IMR-90 (cell line): ENCODE measurements around the gene ESAM.

Source experiments
- CEBPB ChIP-seq: IDR thresholded peaks from 2 replicates; pipeline ENCODE4 v1.6.1; 2012; ENCODE audit warnings: low read depth, low read length, improper control_type of control experiment
- FOS ChIP-seq: fragments of 150-350 bp; IDR thresholded peaks from 2 replicates; pipeline ENCODE4 v1.6.1; 2016; ENCODE audit warnings: low read depth, low read length
- MAZ ChIP-seq: IDR thresholded peaks from 2 replicates; pipeline ENCODE4 v1.6.1; 2012; ENCODE audit warnings: low read depth, mild to moderate bottlenecking, low read length, improper control_type of control experiment, moderate library complexity, borderline replicate concordance
- NFE2L2 ChIP-seq: fragments of 150-350 bp; IDR thresholded peaks from 2 replicates; pipeline ENCODE4 v1.6.1; 2016; ENCODE audit warnings: low read depth, mild to moderate bottlenecking, low read length
- POLR2A ChIP-seq: IDR thresholded peaks from 2 replicates; pipeline ENCODE4 v1.6.1; 2012; ENCODE audit warnings: mild to moderate bottlenecking, low read depth, low read length
- RCOR1 ChIP-seq: IDR thresholded peaks from 2 replicates; pipeline ENCODE4 v1.6.1; 2012; ENCODE audit warnings: mild to moderate bottlenecking, low read length, improper control_type of control experiment; ENCODE audit not compliant: insufficient replicate concordance
- TF ChIP-seq, protein P1 (sequence below): conservative IDR thresholded peaks from 2 replicates; pipeline ENCODE4 v1.5.1; 2012; ENCODE audit warnings: mild to moderate bottlenecking, low read depth, low read length, improper control_type of control experiment

DNA sequence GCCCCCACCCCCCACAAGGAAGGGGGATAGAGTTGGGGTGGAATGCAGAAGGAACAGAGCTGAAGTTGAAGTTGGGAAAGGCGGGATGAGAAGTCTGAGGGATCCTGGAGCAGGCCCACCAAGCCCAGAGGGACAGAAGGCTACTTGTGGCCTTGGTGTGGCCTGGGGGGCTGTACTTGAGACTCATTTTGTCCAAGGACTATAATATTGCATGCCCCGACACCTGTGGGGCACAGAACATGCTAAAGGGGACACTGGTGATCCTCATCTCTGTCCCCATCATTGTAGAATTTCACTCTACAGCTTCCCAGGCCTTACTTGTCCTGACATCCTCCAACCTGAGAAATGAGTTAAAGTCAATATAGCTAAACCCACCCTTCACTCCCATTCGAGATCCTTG lies 1.3 kb downstream of the ESAM start:
- no peak for TF ChIP-seq RCOR1
- TF ChIP-seq, protein P1, sequence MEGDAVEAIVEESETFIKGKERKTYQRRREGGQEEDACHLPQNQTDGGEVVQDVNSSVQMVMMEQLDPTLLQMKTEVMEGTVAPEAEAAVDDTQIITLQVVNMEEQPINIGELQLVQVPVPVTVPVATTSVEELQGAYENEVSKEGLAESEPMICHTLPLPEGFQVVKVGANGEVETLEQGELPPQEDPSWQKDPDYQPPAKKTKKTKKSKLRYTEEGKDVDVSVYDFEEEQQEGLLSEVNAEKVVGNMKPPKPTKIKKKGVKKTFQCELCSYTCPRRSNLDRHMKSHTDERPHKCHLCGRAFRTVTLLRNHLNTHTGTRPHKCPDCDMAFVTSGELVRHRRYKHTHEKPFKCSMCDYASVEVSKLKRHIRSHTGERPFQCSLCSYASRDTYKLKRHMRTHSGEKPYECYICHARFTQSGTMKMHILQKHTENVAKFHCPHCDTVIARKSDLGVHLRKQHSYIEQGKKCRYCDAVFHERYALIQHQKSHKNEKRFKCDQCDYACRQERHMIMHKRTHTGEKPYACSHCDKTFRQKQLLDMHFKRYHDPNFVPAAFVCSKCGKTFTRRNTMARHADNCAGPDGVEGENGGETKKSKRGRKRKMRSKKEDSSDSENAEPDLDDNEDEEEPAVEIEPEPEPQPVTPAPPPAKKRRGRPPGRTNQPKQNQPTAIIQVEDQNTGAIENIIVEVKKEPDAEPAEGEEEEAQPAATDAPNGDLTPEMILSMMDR = no peak
- no peak for TF ChIP-seq NFE2L2
- TF ChIP-seq POLR2A = no peak
- TF ChIP-seq MAZ = no peak
- no peak for TF ChIP-seq CEBPB
- TF ChIP-seq FOS = no peak
